Prostate gland (tissue), 2 donors: ENCODE data around the gene FBXO17.

Experiments used
- POLR2A ChIP-seq: fragments of 450-650 bp; IDR thresholded peaks from one replicate; pipeline ENCODE4 v1.6.1; 2016; ENCODE audit warnings: antibody characterized with exemption, mild to moderate bottlenecking
- POLR2AphosphoS5 ChIP-seq: sonication (generic); formaldehyde crosslinking; IDR thresholded peaks from one replicate; pipeline ENCODE4 v1.6.1; 2017; ENCODE audit warnings: antibody characterized with exemption
- TF ChIP-seq, protein P1 (sequence below), 4 experiments: fragments of 200-600 bp in 2 of 4; fragments of 450-650 bp in 2 of 4; sonication (generic) in 2 of 4; IDR thresholded peaks; 1 replicate in 3 of 4; 2 replicates in 1 of 4; pipeline ENCODE4 v1.5.1; 2016 to 2019; ENCODE audit warnings: antibody characterized with exemption in 4 of 4, mild to moderate bottlenecking in 2 of 4, moderate library complexity in 2 of 4

- TF ChIP-seq, protein P1, sequence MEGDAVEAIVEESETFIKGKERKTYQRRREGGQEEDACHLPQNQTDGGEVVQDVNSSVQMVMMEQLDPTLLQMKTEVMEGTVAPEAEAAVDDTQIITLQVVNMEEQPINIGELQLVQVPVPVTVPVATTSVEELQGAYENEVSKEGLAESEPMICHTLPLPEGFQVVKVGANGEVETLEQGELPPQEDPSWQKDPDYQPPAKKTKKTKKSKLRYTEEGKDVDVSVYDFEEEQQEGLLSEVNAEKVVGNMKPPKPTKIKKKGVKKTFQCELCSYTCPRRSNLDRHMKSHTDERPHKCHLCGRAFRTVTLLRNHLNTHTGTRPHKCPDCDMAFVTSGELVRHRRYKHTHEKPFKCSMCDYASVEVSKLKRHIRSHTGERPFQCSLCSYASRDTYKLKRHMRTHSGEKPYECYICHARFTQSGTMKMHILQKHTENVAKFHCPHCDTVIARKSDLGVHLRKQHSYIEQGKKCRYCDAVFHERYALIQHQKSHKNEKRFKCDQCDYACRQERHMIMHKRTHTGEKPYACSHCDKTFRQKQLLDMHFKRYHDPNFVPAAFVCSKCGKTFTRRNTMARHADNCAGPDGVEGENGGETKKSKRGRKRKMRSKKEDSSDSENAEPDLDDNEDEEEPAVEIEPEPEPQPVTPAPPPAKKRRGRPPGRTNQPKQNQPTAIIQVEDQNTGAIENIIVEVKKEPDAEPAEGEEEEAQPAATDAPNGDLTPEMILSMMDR (IDR thresholded peaks at IDR 0.05): no peak
- TF ChIP-seq POLR2A: no peak
- TF ChIP-seq POLR2AphosphoS5: no peak
Measured at GRCh38 chr19:38891771-38892170, 83.8 kb downstream of the FBXO17 start.
